HG03457 (cell line): ENCODE measurements around the gene PIP4K2C.
"Not testable (repeated sequence)": the region's sequence is repeated elsewhere in the genome, so short reads cannot be mapped to it uniquely, and the experiment has no call there.

Experiments used
- ATAC-seq: cut with Tn5 transposase; IDR thresholded peaks from one replicate; pipeline ENCODE4 v1.9.1; 2021; ENCODE audit warnings: moderate number of reproducible peaks; ENCODE audit not compliant: unreplicated experiment

Gene PIP4K2C

DNA sequence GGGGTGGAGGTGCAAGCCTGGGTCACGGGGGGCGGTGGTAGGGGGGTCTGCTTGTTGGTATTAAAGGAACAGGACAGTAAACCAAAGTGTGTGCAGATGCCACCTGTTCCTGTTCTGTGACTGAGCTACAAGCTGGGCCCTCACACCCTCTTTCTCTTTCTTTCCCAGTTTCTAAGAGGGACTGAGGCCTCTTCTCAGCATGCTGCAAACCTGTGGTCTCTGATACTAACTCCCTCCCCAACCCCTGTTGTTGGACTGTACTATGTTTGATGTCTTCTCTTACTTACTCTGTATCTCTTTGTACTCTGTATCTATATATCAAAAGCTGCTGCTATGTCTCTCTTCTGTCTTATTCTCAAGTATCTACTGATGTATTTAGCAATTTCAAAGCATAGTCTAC is 6.9 kb upstream of the PIP4K2C start:
- ATAC-seq = no peak

DNA sequence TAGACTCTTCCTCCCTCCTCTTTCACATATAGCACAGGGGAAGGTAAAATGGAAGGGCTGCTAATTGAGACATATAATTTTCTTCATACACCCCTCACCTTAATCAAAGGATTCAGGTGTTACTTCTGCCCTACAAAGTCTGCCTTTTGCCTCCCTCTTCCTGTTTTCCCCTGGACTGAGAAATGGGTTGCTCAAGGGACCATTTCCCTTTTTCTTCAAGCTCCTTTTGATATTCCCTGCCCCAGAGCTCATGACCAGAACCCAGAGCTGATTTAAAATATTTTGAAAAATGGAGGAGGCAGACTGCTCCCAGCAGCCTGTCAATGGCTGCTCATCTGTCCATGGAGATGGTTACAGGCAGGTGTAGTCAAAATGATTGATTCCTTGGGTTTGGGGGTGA is 6.3 kb upstream of the PIP4K2C start:
- no peak for ATAC-seq

DNA sequence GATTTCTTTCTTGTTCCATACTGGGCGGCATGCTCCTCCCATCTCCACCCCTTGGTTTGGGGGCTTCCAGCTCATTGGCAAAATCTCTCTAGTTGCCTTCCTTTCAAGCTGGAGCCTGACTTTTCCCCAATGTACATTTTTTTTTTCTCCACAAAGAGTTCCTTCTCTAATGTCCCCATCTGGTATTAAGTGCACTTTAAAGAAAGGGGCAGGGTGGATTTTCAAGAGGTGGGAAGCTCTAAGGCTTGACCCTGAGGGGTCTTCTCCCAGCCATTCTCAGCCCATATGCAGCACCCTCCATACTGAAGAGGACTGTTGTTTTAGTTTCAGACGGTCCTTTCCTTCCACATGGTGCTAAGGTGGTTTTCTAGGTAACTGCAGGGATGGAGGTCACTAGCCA is 5.8 kb upstream of the PIP4K2C start:
- no peak for ATAC-seq

DNA sequence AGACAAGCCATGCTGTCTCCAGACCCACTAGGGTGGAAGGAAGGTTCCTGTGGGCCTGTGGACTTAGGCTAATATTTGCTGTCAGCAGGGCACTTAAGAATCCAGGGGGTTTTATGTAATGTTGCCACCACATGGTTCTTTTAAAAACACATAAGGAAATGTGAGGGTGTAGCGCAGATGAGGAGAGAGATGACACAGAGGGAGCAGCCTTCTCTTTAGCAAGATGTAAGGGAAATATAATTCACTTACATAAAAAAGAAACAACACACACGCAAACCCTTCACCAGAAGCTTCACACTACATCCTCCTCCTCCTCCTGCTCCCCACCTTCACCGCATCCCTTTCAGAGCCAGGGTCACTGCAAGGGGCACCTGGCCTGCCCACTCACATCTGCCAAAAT is 4.9 kb upstream of the PIP4K2C start:
- ATAC-seq = no peak

DNA sequence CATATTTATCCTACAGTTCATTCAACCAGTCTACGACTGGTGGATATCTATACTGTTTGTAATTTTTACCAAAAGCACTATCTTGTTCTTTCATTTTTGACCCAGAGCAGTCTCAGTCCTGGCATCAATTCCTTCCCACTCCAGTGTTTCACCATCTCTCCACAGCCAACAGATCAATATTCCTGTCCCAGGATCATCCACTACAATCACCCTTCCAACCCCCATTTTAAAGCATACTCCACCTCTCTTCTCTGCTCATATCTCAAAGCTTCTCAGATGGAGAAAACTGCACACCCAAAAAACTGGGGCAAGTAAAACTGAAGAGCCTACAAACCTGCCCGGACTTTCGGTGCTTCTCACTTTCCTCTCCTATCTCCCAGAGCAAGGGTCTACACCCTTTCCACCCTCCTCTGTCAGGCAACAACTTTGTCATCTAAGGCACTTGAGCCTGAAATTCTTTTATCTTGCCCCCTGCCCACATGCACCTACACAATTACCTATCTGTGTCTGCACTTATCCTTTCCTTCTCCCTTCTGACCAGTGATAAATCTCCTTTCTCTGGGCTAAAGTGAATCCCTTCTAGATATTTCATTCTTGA is 4.1 kb upstream of the PIP4K2C start:
- no peak for ATAC-seq

DNA sequence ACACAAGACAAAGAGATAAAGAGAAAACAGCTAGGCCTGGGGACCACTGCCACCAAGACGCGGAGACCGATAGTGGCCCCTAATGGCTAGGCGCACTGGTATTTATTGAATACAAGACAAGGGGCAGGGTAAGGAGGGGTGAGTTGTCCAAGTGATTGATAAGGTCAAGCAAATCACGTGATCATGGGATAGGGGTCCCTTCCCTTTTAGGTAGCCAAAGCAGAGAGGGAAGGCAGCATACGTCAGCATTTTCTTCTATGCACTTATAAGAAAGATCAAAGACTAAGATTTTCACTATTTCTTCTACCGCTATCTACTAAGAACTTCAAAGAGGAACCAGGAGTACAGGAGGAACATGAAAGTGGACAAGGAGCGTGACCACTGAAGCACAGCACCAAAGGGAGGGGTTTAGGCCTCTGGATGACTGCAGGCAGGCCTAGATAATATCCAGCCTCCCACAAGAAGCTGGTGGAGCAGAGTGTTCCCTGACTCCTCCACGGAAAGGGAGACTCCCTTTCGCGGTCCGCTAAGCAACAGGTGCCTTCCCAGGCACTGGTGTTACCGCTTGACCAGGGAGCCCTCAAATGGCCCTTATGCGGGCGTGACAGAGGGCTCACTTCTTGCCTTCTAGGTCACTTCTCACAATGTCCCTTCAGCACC is 1.9 kb upstream of the PIP4K2C start:
- not testable (repeated sequence) for ATAC-seq

DNA sequence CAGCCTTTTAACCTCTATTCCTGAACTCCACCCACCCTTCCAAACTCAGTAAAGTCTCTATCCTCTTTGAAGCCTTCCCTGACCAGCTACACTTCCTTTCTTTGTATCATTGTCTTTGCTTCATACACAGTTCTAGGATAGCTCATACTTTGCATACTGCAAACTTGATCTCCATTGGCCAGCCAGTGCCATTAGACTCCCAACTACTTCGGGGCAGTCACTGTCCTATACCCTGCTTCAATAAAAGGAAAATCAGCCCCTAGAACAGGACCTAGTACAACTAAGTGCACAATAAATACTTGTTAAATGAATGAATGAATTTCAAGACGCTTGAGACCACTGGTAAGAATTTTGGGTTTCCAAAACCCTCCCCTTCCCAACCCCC is 521 bp upstream of the PIP4K2C start:
- ATAC-seq = no peak

DNA sequence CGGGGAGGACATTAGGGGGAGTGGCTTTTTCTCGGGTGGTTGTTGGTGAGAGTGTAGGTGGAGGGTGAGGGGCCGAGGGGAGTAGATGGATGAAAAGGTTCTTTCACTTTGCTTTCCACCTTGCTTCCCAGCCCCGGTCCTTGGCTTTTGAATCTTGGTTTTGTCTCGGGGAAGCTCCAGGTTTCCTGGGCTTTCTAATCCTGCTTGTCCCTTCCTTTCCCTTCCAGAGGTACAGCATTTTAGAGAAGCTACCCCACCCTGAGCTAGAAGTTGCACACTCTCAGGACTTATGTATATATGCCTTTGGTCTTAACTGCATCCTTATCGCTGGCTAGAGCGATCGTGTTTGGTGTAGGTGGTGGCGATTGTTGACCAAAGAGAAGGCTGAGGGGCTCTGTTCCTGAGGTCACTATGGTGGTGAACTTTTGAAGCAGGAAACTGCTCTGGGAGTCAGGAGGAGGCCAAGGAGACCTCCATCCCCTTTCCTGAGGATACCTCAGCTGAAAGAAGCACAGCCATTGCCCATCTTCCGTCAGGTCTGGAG is 862 bp downstream of the PIP4K2C start:
- no peak for ATAC-seq

DNA sequence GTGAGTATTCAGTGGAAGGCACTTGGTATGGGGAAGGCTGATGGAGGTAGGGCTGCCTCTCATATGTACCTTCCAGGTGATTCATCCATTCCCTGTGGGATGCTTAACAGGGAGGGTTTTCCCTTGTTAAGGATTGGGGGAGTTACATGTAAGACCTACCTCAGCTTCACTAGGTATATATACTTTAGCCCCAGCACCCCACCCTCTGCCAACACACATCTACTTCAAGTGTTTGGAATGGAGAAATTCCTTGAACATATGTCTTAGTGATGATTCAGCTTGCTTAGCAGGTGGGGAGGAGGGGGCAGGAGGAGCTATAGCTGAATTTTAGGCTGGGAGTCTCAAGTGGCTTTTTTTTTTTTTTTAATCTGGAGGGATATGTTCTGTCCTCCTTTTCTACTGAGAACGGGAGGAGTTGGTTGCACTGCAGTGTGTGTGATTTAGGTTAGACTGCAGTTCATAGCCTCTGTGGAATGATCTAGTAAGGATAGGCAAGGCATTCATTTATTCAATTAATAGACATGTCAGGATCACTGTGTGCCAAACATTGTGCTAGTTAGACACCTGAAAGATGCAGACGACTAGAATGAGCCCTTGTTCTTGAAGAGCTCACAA is 1.7 kb downstream of the PIP4K2C start:
- ATAC-seq = no peak

DNA sequence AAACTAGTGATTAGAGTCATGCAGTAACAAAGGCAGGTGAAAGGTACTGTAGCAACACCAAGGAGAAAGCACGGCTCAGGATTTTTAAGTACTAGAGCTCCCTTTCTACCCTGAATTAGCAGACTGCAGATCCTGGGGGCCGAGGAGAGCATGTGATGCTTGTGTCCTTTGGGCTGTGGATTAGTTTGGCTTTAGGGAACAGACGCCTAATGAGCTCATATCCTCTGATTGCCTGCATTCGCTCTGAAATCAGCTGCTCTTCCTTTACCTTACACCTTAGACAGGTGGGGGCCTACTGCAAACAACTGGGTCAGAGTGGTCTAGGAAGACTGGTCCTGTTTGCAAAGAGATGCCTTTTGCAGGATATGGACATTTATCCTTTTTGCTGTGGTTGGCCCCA is 2.2 kb downstream of the PIP4K2C start:
- no peak for ATAC-seq

DNA sequence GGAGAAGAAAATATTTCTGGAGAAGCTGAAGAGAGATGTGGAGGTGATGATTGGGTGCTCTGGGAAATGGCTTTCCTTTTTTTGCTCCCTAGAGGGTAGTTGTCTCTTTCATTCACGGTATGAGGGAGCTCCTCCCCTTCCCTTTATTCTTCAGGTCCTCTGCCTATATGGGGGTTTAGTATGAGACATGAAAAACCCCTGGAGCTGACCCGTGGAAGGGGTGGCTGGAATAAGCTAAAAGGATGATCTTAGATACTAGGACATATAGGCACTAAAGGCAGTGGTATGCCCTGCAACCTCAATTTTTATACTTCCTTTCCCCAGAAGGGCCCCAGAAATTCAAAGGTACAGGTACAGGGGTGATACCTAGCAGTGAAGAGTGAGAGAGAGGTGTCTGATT is 9.4 kb downstream of the PIP4K2C start:
- no peak for ATAC-seq

DNA sequence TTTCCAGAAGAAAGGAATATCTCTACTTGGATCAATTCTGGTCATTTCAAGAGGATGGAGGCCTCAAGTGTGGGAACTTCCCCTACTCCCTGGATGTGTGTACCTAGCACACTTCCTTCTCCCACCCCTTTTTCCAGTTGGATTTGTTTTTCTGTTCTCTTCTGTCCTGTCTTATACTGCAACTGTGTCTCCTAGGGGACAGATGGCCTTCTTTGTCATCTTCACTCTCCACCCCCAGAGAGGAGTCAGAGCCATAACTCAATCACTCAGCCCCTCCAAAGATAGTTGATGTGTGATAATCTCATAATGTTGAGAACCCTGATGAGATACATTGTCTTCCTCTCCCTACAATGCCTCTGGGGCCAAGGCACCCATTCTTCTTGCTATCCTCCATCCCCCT is 11.6 kb downstream of the PIP4K2C start:
- ATAC-seq = no peak

DNA sequence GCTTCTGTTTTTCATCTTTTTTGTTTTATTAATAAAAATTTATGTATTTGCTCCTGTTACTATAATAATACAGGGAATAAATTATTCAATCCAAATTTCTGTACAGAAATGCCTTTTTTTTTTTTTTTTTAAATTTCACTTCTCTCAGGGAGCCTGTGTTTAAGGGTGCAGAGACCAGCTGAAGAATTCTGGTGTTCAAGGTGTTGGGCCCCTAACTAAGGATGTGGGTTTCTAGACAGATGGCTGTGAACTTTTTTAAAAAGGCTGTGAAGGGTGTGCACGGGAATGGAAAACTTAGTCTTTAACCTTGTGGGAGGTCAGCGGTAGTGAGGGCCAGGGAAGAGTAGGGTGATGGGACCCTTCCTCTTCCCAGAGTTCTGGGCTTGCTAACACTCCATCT is 12.3 kb downstream of the PIP4K2C start:
- no peak for ATAC-seq

DNA sequence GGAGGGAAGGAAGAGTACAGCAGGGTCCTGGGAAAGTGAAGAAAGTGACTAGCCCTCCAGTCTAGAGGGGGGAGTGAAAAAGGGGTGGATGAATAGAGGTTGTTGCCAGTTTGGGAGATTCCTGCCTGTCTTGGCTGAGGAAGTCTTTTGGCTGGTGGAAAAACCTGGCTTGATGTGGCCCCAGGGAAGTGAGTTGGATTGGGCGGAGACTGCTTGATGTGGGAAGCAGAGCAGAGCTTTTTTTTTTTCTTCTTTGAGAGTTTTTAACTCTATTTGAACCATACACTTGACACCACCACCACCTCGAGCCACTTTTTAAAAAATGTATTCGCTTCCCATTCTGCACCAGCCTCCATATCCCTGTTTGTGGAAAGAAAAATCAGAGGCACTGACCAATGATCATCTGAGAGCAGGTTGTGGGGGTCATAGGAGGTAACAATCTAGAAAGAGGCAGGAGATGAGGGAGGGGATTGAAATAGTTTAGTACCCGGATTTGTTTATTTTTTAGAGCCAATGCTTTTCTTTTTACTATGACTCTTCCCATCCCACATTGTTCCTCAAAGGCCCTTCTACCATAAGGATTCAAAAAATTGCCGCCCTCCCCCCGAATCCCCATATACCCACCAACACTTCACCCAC is 12.9 kb downstream of the PIP4K2C start:
- ATAC-seq = no peak

DNA sequence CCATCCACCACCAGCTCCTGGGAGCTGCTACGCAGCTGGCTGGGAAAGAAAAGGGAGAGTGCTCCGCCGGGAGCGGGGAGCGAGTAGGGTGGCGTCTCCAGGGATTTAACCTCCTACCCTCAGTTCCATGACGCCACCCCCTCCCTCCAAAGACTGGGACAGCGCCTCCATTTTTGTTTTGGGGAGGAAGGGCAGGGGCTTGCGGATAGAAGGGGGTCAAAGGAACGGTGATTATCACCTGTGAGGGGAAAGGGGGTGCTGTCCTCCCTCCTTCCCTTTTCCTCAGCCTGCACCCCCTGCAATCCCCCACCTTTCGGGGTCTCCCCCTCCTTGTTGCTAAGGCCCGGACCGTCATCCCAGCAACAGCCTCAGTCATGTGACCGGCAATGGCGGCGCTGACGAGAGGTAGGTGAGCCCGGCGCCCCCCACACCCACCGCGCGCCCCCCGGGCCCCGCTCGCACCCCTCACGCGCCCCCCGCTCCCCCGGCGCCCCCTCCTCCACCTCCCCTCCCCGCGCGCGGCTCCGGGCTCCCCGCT is 13.5 kb downstream of the PIP4K2C start, which contains the start of gene DTX3:
Gene DTX3 (plus strand): TSS at position 371 of the 538 bp plus-strand sequence. CDS start 1,694 bp downstream, outside the sequence.
- ATAC-seq = no peak

DNA sequence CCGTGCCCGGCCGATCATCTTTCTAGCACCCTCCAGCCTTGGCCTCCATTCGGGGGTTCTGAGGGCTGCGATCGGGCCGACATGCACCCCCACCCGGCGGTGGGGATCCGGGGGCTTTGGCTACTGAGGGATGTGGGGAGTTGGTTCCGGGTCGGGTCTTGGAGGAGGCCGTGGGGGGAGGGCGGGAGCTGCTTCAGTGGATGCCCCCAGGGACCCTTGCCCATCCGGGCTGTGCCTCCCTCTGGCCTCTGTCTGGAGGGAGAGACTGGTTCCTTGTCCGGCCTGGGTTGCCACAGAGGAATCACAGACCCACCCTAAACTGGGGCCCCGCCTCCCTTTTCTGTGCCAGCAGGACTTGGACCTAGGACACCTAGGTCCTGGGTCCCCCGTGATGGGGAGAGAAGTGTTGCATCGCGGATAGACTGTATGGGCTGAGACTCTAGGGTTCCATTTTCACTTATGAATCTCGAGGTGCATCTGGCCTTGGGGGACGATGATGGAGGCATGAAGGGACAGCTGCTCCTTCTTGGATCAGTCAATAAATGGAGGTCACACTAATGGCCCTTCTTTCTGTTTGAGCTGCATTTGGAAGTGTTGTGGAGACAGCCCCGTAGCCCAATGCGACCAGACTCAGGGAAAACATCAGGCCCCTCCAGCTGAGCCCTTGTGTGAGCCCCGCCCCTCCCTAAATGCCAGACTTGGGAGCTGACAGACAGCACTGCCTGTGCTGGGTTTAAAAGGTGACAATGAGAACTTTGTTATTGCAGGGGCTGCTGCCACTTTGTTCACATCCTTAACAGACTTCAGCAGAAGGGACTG is 14.2 kb downstream of the PIP4K2C start:
- no peak for ATAC-seq

DNA sequence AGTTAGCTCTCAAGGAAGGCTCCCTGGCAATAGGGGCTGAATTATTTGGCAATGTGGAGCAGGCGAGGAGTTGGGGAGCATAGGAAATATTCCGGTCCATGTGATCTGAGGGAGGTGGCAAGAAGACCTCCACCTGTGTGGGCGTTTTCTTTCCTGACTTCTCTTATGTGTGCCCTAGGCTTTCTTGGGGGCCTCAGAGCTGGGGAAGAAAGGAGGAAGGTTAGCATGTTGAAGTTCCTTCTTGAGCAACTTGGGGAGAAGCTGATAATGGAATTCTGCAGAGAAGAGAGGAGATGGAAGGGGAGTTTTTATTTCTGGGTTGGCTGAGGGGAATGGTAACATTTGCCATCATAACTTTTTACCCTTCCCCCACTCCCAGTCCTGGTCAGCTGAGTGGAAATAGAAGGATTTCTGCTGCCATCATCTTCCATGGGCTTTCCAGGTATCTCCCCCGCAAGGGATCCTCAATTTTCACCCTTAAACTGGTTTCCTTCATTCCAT is 14.9 kb downstream of the PIP4K2C start:
- no peak for ATAC-seq

DNA sequence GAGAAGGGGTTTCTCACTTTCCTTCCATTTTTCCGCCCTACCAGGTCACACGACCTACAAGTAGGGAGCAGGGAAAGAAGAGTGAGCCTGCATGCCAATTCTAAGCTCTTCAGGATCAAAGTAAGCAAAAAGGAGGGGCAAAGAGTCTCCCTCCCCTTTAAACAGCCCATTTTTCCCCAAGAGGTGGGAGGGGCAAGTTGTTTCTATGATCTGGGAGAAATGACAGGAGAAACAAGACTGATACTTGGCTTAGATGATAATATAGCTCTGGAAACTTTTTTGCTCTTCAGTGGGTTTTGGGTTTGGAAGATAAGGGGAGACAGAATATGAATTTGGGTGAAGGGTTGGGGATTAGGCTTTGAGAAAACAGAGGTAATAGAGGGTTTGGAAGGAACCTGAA is 15.4 kb downstream of the PIP4K2C start:
- no peak for ATAC-seq

DNA sequence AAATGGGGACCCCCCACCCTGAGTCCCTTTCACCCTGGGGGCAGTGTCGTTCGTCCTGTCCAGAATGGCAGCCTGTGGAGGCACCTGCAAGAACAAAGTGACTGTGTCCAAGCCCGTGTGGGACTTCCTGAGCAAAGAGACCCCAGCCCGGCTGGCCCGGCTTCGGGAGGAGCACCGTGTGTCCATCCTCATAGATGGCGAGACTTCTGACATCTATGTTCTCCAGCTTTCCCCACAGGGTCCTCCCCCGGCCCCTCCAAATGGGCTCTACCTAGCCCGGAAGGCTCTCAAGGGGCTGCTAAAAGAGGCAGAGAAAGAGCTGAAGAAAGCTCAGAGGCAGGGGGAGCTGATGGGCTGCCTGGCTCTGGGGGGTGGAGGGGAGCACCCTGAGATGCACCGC is 15.8 kb downstream of the PIP4K2C start:
- ATAC-seq = no peak

DNA sequence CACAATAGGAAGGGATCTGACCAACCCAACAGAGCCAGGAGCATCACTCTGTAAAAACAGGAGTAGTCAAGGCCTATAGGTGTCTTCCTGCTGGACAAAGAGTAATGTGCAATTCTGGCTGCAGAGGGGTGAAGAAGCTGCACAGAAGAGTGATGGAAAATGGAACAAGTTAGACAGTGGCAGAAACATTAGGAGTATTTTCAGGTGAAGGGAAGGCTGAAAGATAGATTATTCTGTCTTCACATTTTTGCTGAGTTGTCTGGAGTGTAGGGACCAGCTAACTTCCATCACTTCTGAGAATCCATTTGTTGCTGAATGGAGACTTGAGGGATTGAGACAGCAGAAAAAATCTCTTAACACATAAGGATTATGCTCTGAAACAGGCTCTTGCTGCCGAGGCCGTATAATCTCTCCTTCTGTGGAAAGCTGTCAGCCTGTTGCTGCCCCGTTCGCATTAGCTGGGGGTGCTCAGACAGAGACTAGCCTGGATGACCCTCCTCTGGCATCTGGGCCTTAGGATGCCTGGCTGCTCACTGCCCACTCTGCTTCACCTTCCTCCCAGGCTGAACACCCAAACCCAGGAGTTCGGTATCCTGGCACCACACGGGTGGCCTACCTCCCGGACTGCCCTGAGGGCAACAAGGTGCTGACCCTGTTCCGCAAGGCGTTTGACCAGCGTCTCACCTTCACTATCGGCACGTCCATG is 17.1 kb downstream of the PIP4K2C start:
- no peak for ATAC-seq
